VCaP (cell line): Measurements from ENCODE around the gene ECE2.
"Not testable (repeated sequence)": the region's sequence is repeated elsewhere in the genome, so short reads cannot be mapped to it uniquely, and the experiment has no call there.

Source experiments
- H3K27ac ChIP-seq: fragments of 450-650 bp; 2 replicates; pipeline ENCODE4 v1.5.1; 2017
- TF ChIP-seq, protein P1 (sequence below): fragments of 450-650 bp; conservative IDR thresholded peaks from 2 replicates; pipeline ENCODE4 v1.5.1; 2017; ENCODE audit warnings: mild to moderate bottlenecking, moderate library complexity

Gene ECE2

DNA sequence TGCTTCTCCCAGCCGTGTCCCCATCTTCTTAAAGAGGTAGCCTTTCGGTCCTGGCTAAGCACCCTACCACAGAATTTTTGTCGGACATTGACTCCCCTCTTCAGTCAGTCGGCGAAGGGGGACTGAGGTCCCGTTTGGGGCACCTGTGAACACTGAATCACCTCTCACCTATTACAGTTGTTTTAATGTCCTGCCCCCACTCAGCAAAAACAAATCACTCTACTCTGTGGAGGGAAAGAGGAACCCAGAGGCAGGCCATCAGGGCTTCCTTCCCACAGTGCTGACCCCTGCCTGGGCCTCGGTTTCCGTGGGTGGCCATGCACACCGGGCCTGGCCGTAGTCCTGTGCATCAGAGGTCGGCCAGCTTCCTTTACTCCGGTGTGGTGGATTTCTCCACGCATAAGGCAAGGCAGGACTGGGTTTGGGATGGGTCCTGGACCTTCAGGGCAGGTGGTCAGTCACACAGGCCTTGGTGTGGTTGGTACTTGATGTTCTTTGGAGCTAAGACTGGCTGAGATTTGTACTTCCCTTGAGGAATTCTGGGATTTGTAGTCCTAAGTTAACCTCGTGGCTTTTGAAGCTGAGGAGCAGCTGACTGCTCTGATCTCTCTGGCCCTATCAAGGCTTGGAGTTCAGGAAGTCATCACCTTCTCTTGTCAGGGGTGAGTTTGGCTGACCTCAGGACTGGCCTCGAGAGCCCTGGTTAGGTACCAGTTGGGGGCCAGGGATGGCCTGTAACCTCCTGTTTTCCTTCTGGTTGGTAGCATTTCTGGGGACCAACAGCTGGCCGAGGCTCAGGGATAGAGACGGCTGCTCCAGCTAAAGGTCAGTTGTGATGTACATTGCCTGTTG, 61.0 kb downstream of the ECE2 start:
- H3K27ac ChIP-seq = peak overlapping the region; percentile 81
- TF ChIP-seq, protein P1, sequence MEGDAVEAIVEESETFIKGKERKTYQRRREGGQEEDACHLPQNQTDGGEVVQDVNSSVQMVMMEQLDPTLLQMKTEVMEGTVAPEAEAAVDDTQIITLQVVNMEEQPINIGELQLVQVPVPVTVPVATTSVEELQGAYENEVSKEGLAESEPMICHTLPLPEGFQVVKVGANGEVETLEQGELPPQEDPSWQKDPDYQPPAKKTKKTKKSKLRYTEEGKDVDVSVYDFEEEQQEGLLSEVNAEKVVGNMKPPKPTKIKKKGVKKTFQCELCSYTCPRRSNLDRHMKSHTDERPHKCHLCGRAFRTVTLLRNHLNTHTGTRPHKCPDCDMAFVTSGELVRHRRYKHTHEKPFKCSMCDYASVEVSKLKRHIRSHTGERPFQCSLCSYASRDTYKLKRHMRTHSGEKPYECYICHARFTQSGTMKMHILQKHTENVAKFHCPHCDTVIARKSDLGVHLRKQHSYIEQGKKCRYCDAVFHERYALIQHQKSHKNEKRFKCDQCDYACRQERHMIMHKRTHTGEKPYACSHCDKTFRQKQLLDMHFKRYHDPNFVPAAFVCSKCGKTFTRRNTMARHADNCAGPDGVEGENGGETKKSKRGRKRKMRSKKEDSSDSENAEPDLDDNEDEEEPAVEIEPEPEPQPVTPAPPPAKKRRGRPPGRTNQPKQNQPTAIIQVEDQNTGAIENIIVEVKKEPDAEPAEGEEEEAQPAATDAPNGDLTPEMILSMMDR = no peak

DNA sequence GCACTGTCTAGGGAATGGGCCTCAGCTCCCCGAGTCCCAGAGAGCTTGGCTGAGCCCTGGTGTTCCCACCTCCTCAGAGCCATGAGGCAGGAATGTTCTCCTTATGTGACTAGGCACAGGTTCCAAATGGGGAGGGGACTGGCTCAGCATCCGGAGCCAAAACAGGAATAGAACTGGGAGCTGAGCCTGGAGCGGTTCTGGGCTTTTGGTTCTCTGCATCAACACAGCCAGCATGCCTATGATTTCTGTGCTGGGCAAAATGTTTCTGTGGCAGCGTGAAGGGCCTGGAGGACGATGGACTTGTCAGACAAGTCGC, 61.5 kb downstream of the ECE2 start, which contains the start of gene FAM131A:
TSS of gene FAM131A (plus strand) at position 202 of the 316 bp plus-strand sequence. CDS start at position 233, 31 bp downstream.
- H3K27ac ChIP-seq = peak within 1 kb of the TSS; percentile 81
- TF ChIP-seq, protein P1 = no peak

DNA sequence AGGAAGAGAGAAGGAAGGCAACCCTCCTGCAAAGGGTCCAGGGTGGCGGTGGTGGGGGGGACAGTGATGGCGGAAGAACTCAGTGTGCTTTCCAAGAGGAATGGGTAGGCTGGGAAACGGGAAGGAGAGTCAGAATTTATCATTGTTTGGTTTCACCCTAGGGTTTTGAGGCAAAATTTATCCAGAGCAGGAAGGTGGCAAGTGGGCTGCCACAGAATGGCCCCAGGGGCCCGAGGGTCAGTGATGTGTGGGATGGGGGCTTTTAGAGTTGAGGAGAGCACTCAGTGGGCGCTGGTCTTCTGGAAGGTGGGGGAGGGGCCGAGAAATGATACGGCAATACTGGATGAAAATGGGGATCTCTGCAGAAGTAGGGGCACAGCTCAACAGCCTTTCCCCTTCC, 62.2 kb downstream of the ECE2 start:
- no peak overlapping the region for H3K27ac ChIP-seq
- TF ChIP-seq, protein P1 = no peak

DNA sequence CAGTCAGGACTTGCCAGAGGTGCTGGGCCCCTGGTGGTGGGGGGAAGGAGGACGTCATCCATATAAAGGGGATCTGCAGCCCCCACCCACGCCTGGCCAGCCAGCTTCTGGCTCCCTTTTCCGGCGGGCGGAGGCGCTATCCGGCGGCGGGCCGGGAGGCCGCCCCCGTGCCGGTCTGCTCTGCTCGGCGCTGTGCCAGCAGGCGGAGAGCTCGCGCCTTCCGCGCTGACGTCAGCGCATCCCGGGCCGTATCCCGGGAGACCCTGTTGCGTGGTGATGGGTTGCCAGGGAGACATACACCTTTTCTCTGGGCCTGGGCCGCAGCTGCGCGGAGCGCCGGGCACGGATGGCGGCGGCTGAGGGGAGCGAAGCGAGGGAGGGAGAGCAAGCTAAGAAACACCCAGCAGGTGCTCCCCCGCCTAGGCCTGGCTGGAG, 62.7 kb downstream of the ECE2 start:
- H3K27ac ChIP-seq = no peak overlapping the region
- TF ChIP-seq, protein P1 = no peak

DNA sequence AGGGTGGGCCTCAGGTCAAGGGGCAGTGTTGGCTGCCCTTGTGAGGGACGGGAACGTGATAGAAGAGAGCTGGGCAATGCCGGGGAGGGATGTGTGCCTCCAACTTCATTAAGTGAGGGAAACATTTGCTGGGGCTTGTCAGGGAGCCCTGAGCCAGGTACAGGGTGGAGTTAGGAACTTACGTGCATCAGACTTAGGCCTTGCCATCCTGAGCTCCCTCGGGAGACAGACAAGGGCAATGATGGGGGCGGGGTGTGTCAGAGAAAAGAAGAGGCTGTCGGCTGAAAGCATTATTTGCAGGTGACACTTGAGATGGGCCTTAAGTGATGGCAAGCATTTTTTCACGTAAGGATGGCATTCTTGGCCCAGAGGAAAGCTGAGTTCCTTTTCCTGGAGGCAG, 63.2 kb downstream of the ECE2 start:
- TF ChIP-seq, protein P1 = no peak
- no peak overlapping the region for H3K27ac ChIP-seq

DNA sequence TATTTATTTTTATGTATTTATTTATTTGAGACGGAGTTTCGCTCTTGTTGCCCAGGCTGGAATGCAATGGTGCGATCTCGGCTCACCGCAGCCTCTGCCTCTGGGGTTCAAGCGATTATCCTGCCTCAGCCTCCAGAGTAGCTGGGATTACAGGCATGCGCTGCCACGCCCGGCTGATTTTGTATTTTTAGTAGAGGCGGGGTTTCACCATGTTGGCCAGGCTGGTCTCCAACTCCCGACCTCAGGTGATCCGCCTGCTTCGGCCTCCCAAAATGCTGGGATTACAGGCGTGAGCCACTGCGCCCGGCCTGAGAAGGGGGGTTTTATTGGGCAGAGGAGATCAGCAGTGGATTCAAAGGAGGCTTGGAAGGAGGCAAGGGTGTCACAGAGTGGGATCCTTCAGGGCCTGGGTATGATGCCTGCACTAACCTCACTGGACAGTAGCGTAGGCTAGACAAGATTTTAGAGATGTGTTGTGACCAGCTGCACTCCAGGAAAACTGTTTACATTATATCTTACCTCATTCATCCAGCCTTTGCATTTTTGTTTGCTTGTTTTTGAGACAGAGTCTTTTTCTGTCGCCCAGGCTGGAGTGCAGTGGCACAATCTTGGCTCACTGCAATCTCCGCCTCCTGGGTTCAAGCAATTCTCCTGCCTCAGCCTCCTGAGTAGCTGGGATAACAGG, 63.8 kb downstream of the ECE2 start:
- H3K27ac ChIP-seq = not testable (repeated sequence)

DNA sequence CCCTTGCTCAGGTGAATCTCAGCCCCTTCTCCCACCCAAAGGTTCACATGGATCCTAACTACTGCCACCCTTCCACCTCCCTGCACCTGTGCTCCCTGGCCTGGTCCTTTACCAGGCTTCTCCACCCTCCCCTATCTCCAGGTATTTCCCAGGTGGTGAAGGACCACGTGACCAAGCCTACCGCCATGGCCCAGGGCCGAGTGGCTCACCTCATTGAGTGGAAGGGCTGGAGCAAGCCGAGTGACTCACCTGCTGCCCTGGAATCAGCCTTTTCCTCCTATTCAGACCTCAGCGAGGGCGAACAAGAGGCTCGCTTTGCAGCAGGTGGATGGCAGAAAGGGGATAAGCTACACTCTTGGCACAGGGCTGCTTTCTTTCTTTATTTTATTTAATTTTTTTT, 66.1 kb downstream of the ECE2 start:
- no peak overlapping the region for H3K27ac ChIP-seq
- TF ChIP-seq, protein P1 = no peak
